ENCODE results near the gene WFDC10A.
"Not testable (repeated sequence)": the region's sequence is repeated elsewhere in the genome, so short reads cannot be mapped to it uniquely, and the experiment has no call there.

The WFDC10A gene

GRCh38 chr20:45647441-45648050 lies 18.0 kb downstream of the WFDC10A start:
- TF ChIP-seq, protein P1, sequence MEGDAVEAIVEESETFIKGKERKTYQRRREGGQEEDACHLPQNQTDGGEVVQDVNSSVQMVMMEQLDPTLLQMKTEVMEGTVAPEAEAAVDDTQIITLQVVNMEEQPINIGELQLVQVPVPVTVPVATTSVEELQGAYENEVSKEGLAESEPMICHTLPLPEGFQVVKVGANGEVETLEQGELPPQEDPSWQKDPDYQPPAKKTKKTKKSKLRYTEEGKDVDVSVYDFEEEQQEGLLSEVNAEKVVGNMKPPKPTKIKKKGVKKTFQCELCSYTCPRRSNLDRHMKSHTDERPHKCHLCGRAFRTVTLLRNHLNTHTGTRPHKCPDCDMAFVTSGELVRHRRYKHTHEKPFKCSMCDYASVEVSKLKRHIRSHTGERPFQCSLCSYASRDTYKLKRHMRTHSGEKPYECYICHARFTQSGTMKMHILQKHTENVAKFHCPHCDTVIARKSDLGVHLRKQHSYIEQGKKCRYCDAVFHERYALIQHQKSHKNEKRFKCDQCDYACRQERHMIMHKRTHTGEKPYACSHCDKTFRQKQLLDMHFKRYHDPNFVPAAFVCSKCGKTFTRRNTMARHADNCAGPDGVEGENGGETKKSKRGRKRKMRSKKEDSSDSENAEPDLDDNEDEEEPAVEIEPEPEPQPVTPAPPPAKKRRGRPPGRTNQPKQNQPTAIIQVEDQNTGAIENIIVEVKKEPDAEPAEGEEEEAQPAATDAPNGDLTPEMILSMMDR (IDR thresholded peaks at IDR 0.05; ENCODE audit: low read length, missing control alignments) = no peak
- DNase-seq (ENCODE audit: low read depth) = no peak
- H3K4me3 ChIP-seq (replicated peaks; ENCODE audit: low read depth, low read length) = no peak overlapping the region

- no peak overlapping the region for H3K4me3 ChIP-seq (replicated peaks; ENCODE audit: low read depth, low read length)
- TF ChIP-seq, protein P1 (IDR thresholded peaks at IDR 0.05; ENCODE audit: low read length, missing control alignments) = no peak
- DNase-seq (ENCODE audit: low read depth) = no peak
Observed at GRCh38 chr20:45649312-45649863, 19.8 kb downstream of the WFDC10A start.

GRCh38 chr20:45651726-45652125 lies 22.2 kb downstream of the WFDC10A start:
- DNase-seq (ENCODE audit: low read depth); H3K4me3 ChIP-seq (replicated peaks; ENCODE audit: low read depth, low read length): not testable (repeated sequence)

DNA sequence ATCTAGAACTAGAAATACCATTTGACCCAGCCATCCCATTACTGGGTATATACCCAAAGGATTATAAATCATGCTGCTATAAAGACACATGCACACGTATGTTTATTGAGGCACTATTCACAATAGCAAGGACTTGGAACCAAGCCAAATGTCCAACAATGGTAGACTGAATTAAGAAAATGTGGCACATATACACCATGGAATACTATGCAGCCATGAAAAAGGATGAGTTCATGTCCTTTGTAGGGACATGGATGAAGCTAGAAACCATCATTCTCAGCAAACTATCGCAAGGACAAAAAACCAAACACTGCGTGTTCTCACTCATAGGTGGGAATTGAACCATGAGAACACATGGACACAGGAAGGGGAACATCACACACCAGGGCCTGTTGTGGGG lies 27.5 kb downstream of the WFDC10A start:
- not testable (repeated sequence) for DNase-seq (ENCODE audit: low read depth); H3K4me3 ChIP-seq (replicated peaks; ENCODE audit: low read depth, low read length)

- H3K4me3 ChIP-seq (replicated peaks; ENCODE audit: low read depth, low read length) = no peak within 1 kb of the TSS
- TF ChIP-seq, protein P1 (IDR thresholded peaks at IDR 0.05; ENCODE audit: low read length, missing control alignments) = no peak
- no peak for DNase-seq (ENCODE audit: low read depth)
Observed at GRCh38 chr20:45670139-45670538, 40.6 kb downstream of the WFDC10A start, which contains the start of gene WFDC11. TSS of gene WFDC11 (minus strand) at chr20:45670239. CDS start at chr20:45650600, 19,639 bp downstream.

DNA sequence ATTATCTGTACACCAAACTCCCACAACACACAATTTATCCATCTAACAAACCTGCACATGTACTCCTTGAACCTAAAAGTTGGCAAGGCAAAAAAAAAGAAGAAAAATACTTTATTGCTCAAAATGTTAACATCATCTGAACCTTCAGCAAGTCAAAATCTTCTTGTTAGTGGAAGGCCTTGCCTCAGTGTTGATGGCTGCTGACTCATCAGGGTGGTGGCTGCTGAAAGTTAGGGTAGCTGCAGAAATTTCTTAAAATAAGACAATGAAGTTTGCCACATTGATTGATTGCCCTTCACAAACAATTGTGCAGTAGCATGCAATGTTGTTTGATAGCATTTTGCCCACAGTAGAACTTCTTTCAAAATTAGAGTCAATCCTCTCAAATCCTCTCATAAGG lies 43.2 kb downstream of the WFDC10A start:
- H3K4me3 ChIP-seq (replicated peaks; ENCODE audit: low read depth, low read length) = no peak overlapping the region
- DNase-seq (ENCODE audit: low read depth) = no peak
- TF ChIP-seq, protein P1 (IDR thresholded peaks at IDR 0.05; ENCODE audit: low read length, missing control alignments) = no peak

DNA sequence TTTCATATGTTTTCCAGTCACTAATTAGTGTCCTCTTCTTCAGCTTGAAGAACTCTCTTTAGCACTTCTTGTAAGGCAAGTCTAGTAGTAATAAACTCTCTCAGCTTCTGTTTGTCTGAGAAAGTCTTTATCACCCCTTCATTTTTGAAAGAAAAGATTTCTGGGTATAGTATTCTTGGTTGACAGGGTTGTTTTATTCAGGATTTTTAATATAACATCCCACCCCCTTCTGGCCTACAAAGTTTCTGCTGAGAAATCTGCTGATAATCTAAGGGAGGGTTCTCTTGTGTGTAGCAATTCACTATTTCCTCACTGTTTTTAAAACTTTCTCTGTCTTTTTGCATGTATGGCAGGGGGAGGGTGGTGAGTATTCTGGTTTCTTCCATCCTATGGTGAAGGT lies 50.1 kb downstream of the WFDC10A start:
- TF ChIP-seq, protein P1 (IDR thresholded peaks at IDR 0.05; ENCODE audit: low read length, missing control alignments) = no peak
- no peak for DNase-seq (ENCODE audit: low read depth)
- H3K4me3 ChIP-seq (replicated peaks; ENCODE audit: low read depth, low read length) = no peak overlapping the region
